GM23338 (cell line): ENCODE measurements around the gene MRTFA. TPM values are rescaled to one million over a fixed set of nuclear protein-coding genes. Genes with fewer than 3 reads are reported as not detected.

Source experiments
- CREB1 ChIP-seq: fragments of 250-450 bp; sonication (Bioruptor Pico); IDR thresholded peaks from 2 replicates; pipeline ENCODE4 v1.5.0; 2020; ENCODE audit warnings: low read depth, mild to moderate bottlenecking, moderate library complexity
- JUNB ChIP-seq: IDR thresholded peaks from one replicate; pipeline ENCODE4 v1.6.1; 2016; ENCODE audit warnings: antibody characterized with exemption; ENCODE audit not compliant: unreplicated experiment
- NANOG ChIP-seq: IDR thresholded peaks from 2 replicates; pipeline ENCODE4 v1.6.1; 2016; ENCODE audit warnings: antibody characterized with exemption, borderline replicate concordance
- POLR2AphosphoS5 ChIP-seq: IDR thresholded peaks from 2 replicates; pipeline ENCODE4 v1.6.1; 2016; ENCODE audit warnings: antibody characterized with exemption, low read depth
- REST ChIP-seq: IDR thresholded peaks from one replicate; pipeline ENCODE4 v1.6.1; 2018; ENCODE audit warnings: antibody characterized with exemption; ENCODE audit not compliant: unreplicated experiment
- STAT1 ChIP-seq: IDR thresholded peaks from one replicate; pipeline ENCODE4 v1.6.1; 2016; ENCODE audit warnings: antibody characterized with exemption; ENCODE audit not compliant: unreplicated experiment
- ZNF331 ChIP-seq: fragments of 250-450 bp; sonication (Bioruptor Pico); IDR thresholded peaks from 2 replicates; pipeline ENCODE4 v1.5.0; 2020; ENCODE audit warnings: low read depth, mild to moderate bottlenecking, moderate library complexity
- ZNF462 ChIP-seq: fragments of 250-450 bp; sonication (Bioruptor Pico); IDR thresholded peaks from 2 replicates; pipeline ENCODE4 v1.5.0; 2020; ENCODE audit warnings: mild to moderate bottlenecking, moderate library complexity
- polyA plus RNA-seq: library from polyadenylated mRNA; unstranded; fragments of >200 nt; fragmentation: Nextera tagmentation; extraction: Ambion mirVana; gene quantifications from 2 replicates; pipeline ENCODE4 v1.2.1, GENCODE V29; 2016
- total RNA-seq: library from RNA; depleted of rRNA; stranded (reverse); fragments of >200 nt; shearing (Covaris generic); gene quantifications from 2 replicates; pipeline ENCODE4 v1.2.3, GENCODE V29; 2014
- TF ChIP-seq, protein P1 (sequence below): IDR thresholded peaks from 2 replicates; pipeline ENCODE4 v1.6.1; 2016; ENCODE audit warnings: antibody characterized with exemption
- TF ChIP-seq, protein P2 (sequence below), 2 experiments: fragments of 200-600 bp in 1 of 2; sonication (generic) in 1 of 2; conservative IDR thresholded peaks; 2 replicates each; pipeline versions ENCODE4 v1.5.1 to v1.6.1; 2016 to 2017; ENCODE audit warnings: antibody characterized with exemption in 2 of 2, low read depth in 2 of 2, mild to moderate bottlenecking in 2 of 2, moderate library complexity in 1 of 2

Gene MRTFA
- total and polyA plus RNA-seq, 2 experiments from 2014 or later, result 18.1 to 92.4 TPM

DNA sequence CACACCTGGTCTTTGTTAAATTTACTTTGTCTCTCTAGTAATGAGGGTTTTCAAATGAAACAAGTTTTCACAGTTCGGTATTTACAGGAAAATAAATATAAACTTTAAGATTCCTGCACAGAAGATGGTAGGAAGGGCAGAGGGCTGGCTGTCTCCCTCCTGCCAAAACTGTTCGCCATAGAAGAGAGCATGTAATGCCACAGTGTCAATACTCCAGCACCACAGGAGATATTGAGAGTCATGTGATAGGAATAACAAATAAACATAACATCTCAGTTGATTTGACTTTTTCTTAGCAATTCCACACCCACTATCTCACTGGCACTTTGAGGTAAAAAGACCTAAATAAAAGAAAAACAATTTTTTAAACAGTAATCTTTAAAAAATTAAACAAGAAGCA, 100.9 kb downstream of the MRTFA start (continued):
- TF ChIP-seq ZNF462 (CRISPR knock-in tag), result no peak
- TF ChIP-seq ZNF331 (CRISPR knock-in tag), result no peak
- no peak for TF ChIP-seq CREB1 (CRISPR knock-in tag)
- TF ChIP-seq REST, result no peak
- no peak for TF ChIP-seq POLR2AphosphoS5
- no peak for TF ChIP-seq NANOG
- TF ChIP-seq, protein P1, sequence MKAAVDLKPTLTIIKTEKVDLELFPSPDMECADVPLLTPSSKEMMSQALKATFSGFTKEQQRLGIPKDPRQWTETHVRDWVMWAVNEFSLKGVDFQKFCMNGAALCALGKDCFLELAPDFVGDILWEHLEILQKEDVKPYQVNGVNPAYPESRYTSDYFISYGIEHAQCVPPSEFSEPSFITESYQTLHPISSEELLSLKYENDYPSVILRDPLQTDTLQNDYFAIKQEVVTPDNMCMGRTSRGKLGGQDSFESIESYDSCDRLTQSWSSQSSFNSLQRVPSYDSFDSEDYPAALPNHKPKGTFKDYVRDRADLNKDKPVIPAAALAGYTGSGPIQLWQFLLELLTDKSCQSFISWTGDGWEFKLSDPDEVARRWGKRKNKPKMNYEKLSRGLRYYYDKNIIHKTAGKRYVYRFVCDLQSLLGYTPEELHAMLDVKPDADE, result no peak
- TF ChIP-seq JUNB, result no peak
- no peak for TF ChIP-seq STAT1
- TF ChIP-seq, protein P2, sequence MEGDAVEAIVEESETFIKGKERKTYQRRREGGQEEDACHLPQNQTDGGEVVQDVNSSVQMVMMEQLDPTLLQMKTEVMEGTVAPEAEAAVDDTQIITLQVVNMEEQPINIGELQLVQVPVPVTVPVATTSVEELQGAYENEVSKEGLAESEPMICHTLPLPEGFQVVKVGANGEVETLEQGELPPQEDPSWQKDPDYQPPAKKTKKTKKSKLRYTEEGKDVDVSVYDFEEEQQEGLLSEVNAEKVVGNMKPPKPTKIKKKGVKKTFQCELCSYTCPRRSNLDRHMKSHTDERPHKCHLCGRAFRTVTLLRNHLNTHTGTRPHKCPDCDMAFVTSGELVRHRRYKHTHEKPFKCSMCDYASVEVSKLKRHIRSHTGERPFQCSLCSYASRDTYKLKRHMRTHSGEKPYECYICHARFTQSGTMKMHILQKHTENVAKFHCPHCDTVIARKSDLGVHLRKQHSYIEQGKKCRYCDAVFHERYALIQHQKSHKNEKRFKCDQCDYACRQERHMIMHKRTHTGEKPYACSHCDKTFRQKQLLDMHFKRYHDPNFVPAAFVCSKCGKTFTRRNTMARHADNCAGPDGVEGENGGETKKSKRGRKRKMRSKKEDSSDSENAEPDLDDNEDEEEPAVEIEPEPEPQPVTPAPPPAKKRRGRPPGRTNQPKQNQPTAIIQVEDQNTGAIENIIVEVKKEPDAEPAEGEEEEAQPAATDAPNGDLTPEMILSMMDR (conservative IDR thresholded peaks at IDR 0.05; ENCODE audit: low read depth in 2 of 2), result no peak
